GM19043 (cell line): ENCODE data around the gene GDPD5.

Experiments
- ATAC-seq: cut with Tn5 transposase; IDR thresholded peaks from one replicate; pipeline ENCODE4 v1.9.1; 2021; ENCODE audit warnings: low read depth; ENCODE audit not compliant: unreplicated experiment

The GDPD5 gene

DNA sequence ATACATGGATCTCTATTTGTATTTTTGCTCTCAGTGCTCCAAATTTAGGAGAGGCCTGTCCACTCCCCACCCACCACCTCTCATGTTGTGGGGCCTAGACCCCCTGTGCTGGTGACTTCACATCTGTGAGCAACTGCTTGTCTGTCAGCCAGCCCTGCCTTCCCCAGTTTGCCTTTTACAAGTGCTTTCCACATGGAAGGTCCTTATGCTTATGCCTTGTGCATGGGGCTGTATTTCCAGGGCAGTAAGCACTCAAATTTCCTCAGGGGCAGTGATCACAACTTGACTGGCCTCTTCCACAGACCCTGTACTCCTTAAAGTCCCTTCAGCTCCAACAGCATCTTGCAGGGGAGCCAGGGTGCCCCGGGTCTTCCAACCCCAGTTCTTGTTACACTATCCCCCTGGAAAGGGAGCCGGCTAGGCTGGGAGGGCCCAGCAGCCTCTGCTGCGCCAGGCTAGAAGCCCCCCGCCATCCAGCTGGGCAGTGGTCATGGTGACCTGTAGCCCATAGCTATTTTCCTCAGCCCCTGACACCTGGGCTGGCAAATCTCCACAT lies 29.9 kb downstream of the GDPD5 start:
- no peak for ATAC-seq

DNA sequence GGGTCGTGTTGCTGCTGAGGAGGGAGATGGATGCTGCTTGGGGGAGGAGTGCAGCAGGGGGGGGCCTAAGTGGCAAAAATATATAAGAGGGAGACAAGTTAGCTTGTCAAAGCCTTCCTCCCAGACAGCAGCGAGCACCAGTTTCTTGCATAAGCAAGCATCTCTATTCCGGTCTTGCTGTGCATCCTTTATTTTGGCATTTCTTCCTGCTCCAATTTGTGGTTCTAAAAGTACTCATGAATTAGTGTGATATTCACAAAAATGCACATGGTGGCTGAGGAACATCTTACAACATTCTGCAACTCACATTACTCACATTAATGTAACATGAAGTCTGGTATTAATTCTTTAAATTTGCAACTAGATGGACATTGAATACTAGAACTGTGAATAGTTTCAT lies 32.1 kb downstream of the GDPD5 start:
- no peak for ATAC-seq

DNA sequence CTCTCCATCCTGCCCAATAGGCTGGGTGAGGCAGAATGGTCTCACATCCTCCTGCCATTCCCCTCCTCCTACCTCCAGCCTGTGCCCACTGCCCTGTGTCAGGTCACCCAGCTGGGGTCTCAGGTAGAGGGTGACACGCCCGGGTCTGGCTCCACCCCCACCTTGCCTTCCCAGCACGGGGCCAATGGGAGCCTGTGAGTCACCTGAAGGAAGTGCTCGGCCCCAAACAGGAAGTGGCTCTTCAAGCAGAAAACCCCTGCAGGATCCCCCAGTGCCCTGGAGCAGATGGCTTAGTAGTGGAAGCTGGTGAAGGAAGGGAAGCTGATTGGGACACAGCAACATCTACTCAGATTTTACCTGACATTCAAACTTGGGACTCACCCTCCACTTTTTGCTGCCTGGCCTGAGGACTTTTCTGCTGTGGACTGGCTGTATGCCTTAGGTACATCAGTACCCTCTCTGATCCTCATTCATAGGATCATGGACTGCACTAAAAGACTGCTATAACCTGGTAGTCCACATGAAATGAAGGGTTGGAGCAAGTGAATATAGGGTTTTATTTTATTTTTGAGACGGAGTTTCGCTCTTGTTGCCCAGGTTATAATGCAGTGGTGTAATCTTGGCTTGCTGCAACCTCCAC lies 33.4 kb downstream of the GDPD5 start:
- ATAC-seq = no peak

DNA sequence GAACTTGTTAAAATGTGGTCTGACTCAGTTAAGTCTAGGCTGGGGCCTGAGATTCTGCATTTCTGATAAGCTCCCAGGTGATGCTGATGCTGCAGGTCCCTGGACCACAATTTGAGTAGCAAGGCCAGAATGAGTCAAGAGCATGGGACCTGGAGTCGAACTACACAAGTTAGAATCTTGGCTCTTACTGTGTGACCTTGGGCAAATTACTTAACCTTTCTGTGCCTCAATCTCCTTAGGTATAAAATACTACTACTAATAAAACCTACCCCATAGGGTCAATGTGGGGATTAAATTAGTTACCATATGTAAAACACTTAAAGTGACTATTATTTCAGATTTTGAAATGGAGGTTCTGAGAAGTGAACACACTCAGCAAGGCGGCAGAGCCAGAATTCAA lies 34.3 kb downstream of the GDPD5 start:
- no peak for ATAC-seq

DNA sequence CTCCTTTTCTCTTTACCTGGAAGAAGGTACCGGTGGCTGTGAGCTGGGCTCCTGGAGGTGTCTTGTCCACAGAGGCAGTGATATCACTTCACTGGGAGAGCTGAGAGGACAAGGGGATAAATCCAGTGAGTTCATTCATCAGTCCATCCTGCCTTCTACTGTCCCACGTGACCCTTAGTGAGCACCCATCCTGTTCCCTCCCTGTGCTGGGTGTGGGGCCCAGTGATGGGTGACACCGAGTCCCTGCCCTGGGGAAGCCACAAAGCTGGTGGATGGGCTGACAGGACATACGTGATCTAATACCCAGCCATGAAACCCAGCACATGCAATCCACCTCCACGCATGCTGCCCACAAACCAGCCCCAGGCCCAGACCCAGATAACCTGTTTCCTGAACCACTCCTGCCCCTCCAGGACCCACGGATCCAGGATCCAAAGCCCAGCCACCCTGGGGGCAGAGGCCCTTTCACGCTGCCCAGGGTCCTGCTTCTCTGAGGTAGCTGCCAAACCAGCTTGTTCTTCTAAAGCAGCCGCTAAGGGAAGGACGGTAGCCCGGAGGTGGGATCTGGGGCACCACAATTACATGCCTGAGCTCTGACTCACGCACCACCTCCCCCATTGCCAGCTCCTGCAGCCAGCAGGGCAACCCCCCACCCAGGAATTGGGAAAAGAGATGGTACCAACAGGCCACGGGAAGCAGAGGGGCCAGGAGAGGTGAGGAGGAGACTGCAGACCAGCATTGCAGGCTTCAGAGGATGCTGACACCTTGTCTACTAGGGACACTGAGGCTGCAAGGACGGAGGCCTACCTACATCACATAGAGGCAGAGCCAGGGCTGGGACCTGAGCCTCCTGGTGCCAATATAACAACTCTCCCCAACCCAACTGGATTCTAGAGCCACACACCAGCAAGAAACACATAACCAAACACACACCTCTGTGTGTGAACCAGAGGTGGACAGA lies 35.2 kb downstream of the GDPD5 start:
- ATAC-seq = no peak

DNA sequence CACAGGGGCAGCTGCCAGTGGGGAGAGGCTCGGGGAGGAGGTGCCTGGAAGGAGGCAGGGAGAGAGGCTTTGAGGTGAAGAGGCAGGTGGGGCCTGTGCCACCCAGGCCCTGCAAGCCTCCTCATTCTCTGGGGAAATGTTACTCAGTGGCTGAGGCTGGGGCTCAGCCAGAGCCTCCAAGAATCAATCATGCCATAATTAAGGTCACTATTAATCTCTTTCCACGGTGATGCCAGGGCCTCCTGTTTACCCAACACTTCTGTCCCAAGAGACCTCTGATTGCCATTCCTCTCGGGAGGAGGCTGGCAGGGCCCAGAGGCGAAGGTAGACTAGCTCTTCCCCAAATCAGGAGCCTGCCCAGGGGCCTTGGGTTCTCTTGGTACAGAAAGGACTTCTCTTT lies 38.4 kb downstream of the GDPD5 start:
- ATAC-seq = no peak

DNA sequence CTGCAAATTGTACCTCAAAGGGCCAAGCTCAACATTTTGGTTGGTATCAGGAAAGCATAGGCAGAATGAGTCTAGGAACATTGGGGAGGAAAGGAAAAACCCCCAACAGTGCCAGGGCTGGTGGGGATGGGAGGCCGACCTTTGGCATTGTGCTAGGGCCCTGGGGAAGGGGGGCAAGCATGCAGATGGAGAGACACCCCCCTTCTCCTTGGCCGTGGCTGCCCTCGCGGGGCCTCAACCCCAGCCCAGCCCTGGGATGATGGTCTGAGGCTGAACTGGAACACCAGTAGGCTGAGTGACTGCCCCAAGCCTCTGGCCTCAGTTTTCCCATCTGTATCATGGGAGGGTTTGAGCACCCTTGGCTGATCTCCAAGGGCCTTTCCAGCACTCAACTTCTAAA lies 40.0 kb downstream of the GDPD5 start:
- no peak for ATAC-seq

DNA sequence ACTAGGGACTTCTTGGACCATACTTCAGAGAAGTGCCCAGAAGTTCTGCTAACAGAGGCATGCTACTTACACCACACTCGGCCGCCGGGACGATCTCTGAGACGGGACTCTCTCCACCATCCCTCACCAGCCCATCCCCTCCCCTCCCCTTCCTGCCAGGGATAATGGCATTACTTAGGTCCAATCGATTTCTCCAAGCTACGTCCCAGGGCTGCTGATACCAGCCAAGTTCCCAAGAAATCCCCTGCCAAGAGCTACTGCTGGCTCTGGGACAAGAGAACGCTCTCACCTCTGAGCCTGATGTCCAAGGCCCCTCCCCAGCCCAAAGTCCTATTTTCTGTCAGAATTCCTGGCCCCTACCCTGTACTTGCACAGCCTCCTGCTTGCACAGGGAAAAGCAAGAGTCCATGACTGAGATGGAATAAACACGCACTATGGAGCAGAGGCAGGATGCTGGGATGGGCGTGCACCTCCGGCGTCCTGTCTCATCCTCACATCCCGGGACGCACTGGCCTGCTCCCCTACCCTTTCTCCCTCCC lies 42.7 kb downstream of the GDPD5 start:
- ATAC-seq = no peak

DNA sequence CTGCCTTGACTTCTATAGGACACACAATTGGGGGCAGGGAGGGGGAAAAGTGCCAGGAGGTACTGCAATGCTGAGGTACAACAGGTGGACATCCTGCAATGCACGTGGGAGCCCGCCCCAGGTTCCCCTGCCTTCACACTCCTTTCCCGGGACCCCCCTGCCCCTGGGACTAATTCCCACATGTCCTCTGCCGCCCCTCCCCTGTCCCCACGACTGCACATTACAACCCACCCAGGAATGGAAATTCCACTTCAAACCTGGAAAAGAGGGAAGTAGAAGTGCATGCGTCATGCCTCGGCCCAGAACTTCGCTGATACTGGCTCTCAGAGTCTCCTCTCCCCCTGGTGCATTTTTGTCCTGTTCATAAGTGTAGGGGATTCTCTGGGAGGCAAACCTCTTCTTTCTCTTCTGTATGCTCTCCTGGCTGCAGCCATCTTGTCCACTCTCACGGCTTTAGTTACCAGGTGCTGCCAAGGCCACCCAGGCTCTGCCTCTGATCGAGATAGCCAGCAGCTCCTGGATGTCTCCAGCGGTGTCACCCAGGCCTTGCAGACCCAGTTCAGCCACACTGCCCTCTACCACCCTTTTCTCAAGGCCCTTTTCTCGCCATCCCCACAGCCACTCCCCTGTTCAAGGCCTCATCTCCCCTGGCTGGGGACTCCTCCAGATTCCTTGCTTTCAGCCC lies 43.7 kb downstream of the GDPD5 start:
- ATAC-seq = no peak

DNA sequence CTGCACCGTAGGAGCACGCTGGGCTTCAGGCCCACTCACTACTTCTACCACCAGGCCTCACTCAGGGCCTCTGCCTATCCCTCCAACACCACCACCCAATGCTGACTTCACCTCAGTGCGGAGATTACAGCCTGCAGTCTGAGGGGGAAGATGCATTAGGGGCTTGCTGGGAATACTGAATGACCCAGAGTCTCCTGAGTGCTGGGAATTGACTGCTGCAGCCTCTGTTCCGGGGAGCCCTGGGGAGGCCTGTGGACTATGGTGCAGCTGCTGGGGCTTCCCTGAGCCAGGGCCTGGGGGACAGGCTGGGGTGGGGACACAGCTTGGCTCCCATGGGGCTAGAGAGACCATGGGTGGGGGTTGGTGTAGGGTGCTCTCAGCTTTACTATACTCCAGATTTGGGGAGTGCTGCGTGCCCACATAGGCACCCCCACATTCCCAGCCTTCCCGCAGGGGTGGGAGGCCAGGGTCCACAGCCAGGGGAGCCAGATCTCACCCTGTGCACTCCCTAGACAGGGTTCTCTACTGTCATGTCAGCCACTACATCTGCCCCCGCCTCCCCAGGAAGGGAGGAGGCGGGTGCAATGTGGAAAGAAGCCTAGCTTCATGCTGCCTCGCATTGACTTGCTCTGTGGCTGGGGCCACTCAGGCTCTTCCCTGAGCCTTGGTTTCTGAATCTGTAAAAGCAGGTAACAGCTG lies 44.4 kb downstream of the GDPD5 start:
- ATAC-seq = no peak

DNA sequence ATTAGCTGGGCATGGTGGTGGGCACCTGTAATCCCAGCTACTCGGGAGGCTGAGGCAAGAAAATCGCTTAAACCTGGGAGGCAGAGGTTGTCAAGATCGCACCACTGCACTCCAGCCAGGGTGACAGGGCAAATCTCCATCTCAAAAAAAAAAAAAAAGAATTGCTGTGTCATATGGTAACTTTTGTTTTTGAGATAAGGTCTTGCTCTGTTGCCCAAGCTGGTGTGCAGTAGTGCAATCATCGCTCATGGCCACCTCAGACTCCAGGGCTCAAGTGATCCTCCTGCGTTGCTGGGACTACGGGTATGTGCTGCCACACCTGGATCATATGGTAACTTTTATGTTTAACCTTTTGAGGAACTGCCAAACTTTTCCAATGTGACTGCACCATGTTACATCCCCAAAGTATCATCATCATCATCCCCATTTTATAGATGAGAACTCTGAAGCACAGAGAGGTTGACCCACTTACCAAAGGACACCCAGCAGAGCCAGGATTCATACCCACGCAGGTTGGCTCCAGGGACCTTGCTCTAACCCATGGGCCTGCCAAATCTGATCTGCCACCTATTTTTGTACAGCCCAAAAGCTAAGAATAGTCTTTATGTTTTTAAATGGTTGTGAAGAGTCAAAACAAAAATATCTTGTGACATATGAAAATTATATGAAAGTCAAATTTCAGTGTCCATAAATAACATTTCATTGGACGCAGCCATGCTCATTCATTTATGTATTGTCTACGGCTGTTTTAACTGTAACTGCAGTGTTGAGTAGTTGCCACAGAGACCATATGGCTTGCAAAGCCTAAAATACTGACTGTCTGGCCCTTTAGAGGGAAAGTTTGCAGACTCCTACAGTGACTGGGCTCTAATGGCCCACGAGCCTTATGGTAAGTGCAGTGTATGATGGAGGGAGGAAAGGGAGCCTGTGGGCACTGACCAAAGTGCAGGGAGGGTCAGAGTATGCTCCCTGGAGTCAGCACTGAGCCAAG lies 45.3 kb downstream of the GDPD5 start:
- no peak for ATAC-seq

DNA sequence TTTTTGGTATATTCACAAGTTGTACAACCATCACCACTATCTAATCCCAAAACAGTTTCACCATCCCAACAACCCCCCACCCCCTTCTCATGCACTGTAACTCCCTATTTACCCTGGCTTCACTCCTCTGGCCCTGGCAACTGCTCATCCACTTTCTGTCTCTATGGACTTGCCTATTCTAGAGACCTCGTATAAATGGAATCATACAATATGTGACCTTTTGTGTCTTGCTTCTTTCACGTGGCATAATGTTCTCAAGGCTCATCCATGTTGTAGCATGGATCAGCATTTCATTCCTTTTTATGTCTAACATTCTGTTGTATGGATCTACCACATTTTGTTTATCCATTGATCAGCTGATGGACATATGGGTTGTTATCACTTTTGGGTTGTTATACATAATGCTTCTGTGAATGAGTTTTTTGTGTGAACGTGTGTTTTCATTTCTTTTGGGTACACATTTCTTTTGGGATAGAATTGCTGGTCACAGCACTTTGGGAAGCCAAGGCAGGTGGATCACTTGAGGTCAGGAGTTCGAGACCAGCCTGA lies 46.1 kb downstream of the GDPD5 start:
- ATAC-seq = no peak

DNA sequence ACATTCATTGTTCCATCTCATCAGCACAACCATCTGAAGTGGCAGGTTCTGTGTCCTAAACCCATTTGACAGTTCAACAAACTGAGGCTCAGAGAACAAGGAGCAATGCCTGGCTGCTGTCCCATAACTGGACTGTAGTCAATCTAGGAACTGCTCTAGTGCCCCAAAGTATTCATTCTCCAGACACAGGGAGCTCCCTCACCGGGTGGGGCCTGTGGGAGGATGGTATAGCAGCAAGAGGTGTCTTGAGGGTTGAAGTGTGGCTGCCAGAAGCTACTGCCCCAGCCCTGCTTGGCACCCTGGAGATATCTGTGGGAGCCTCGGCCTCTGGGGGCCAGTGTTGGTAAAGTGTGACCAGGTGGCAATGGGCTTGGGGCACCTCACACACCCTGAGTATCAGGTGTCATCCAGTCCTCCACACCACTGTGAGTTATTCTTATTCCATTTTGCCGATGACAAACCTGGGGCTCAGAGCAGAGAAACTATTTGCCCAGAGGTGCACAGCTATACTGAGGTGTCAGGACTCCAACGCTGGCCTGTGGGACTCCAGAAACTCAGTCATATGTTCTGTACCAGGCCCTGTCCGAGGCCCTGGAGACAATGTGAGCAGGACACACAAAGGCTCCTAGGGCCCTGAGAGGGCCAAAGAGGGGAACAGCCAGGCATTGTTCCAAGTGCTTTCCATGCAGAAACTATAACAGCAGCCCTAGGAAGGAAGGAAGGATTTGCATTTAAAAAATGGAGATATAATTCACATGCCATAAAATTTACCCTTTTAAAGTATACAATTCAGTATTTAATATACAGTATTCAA lies 46.8 kb downstream of the GDPD5 start:
- no peak for ATAC-seq

DNA sequence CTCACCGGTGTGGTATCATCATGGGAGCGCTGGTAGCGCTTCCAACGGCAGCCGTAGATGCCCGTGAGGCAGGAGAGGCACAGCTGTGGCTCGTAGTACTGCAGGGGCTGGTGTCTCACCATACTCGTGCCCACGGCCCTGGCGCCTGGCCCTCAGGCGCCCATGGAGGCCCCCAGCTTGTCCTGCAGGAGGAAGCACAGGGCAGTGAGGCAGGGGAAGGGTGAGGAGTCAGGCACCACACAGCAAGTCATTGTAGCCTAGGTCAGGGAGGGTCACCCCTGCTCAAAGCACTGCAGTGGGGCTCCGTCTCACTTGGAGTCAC lies 48.2 kb downstream of the GDPD5 start:
- no peak for ATAC-seq

DNA sequence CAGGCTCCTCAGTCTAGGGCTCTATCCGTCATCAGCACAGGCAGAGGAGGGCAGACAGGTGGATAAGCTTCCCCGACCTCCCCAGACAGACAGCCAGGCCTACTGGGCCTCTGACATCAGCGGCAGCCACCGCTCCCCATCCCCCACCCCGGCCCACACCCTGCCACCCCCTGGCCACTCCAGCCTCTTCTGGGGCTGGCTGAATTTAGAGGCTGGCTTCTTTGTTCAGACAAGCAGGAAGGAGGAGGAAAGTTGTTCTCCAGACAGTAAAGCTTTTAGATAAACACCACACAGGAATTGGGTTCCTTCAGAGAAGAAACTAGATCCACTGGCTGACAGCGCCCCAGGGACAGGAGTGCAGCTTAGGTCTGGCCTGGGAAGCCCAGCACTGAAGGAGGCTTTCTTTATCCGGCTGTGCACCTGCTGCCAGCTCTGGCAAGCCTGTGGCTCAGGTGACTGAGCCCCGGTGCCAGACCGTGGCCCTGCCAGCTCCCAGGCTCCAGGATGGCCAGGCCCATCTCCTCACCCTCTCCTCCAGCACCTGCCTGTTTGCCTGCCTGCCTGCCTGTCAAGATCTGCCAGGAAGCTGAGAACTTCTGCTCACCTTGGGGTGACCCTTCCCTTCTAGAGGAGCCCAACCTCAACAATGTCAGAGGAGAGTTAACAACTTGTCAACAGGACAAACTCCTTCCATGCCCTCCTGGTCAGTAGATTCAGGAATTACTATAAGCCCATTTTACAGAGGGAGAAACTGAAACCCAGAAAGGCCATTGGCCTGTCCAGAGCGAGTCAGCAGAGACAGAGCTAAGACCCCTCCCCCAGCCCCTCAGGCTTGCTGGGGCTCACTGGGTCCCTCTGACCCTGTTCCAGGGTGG lies 48.8 kb downstream of the GDPD5 start:
- ATAC-seq = no peak

DNA sequence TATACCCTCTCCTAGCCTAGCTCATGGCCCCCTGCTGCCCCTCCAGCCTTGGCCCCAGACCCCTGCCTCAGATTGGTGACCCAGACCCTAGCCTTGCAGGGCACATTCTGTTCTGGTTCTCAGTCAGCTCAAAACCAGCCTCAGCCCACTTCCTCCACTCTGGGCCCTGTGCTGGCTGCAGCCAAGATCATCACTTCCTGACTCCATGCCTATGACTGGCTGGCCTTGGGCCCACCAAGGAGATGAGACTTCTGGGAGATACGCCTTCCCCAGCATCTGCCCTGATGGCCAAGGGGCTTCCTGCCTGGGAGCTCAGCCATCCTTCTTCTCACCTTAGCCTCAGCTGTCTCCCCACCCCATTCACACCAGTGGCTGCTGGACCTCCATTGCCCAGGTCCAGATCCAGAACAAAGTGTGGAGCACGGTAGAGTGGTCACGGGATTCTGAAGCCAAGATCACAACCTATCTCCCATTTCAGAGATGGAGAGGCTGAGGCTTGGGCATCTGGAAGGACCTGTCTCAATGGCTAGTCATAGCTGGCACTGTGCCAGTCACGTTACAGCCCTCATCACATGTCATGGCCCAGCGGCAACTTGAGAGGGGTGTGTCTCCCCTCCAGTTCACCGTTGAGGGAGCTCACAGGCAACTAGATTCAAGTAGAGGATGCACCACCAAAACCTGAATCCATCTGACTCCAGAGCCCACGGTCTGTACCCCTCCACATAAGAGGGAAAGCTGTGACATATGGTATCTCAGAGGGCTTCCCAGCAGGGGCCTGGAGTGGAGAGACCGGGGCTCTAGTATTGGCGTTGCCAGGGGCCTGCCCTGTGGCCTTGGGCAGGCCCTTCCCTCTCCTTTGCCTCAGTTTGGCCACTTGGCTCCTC lies 49.7 kb downstream of the GDPD5 start:
- no peak for ATAC-seq
